GM18870 (cell line): ENCODE data around the gene OPCML.

Experiments used
- ATAC-seq: cut with Tn5 transposase; IDR thresholded peaks from one replicate; pipeline ENCODE4 v1.9.1; 2021; ENCODE audit warnings: moderate library complexity; ENCODE audit not compliant: unreplicated experiment

OPCML gene

GRCh38 chr11:132872211-132872610 lies 660.1 kb downstream of the OPCML start:
- ATAC-seq = no peak

- no peak for ATAC-seq
Measured at GRCh38 chr11:132866783-132867545, 665.3 kb downstream of the OPCML start.

GRCh38 chr11:132865623-132866022 lies 666.7 kb downstream of the OPCML start:
- no peak for ATAC-seq

- no peak for ATAC-seq
Measured at GRCh38 chr11:132864811-132865576, 667.3 kb downstream of the OPCML start.

- ATAC-seq = no peak
Measured at GRCh38 chr11:132862933-132863332, 669.4 kb downstream of the OPCML start.

GRCh38 chr11:132862137-132862536 lies 670.2 kb downstream of the OPCML start:
- no peak for ATAC-seq

- no peak for ATAC-seq
Measured at GRCh38 chr11:132859306-132859705, 673.0 kb downstream of the OPCML start.

GRCh38 chr11:132858223-132858622 lies 674.1 kb downstream of the OPCML start:
- ATAC-seq = no peak

GRCh38 chr11:132856032-132856431 lies 676.3 kb downstream of the OPCML start:
- ATAC-seq = no peak

GRCh38 chr11:132855516-132855915 lies 676.8 kb downstream of the OPCML start:
- ATAC-seq = no peak

GRCh38 chr11:132853886-132854285 lies 678.4 kb downstream of the OPCML start:
- no peak for ATAC-seq

GRCh38 chr11:132852361-132852760 lies 679.9 kb downstream of the OPCML start:
- ATAC-seq = no peak

GRCh38 chr11:132851247-132851646 lies 681.1 kb downstream of the OPCML start:
- ATAC-seq = no peak

GRCh38 chr11:132850266-132850665 lies 682.0 kb downstream of the OPCML start:
- no peak for ATAC-seq

- ATAC-seq = no peak
Measured at GRCh38 chr11:132848336-132848735, 684.0 kb downstream of the OPCML start.

GRCh38 chr11:132846075-132846474 lies 686.2 kb downstream of the OPCML start:
- no peak for ATAC-seq

- no peak for ATAC-seq
Measured at GRCh38 chr11:132844956-132845696, 687.2 kb downstream of the OPCML start.

GRCh38 chr11:132840660-132841059 lies 691.6 kb downstream of the OPCML start:
- no peak for ATAC-seq

GRCh38 chr11:132840191-132840590 lies 692.1 kb downstream of the OPCML start:
- ATAC-seq = no peak

- ATAC-seq = no peak
Measured at GRCh38 chr11:132839236-132839945, 692.9 kb downstream of the OPCML start.

GRCh38 chr11:132838627-132839026 lies 693.7 kb downstream of the OPCML start:
- no peak for ATAC-seq
